K562 (cell line): Measurements from ENCODE around the gene RCSD1.

ENCODE experiments used
- ELF2 ChIP-seq: fragments of 250-450 bp; sonication (Bioruptor Pico); IDR thresholded peaks from 2 replicates; pipeline ENCODE4 v1.5.0; 2021; ENCODE audit warnings: mild to moderate bottlenecking
- HMG20B ChIP-seq: fragments of 250-450 bp; sonication (Bioruptor Pico); IDR thresholded peaks from 2 replicates; pipeline ENCODE4 v1.5.0; 2021; ENCODE audit warnings: mild to moderate bottlenecking
- MEIS2 ChIP-seq: fragments of 450-650 bp; IDR thresholded peaks from 2 replicates; pipeline ENCODE4 v1.6.1; 2014; ENCODE audit warnings: mild to moderate bottlenecking; ENCODE audit not compliant: partially characterized antibody
- MYC ChIP-seq, 2 experiments: fragments of 250-450 bp in 1 of 2; sonication (Bioruptor Pico) in 1 of 2; IDR thresholded peaks; 2 replicates each; pipeline versions ENCODE4 v1.5.1 to v1.6.1; 2012 to 2021; ENCODE audit warnings: low read depth in 2 of 2, borderline replicate concordance in 1 of 2, improper control_type of control experiment in 1 of 2, low read length in 1 of 2, mild to moderate bottlenecking in 1 of 2, moderate library complexity in 1 of 2
- NFATC3 ChIP-seq: fragments of 450-650 bp; IDR thresholded peaks from 2 replicates; pipeline ENCODE4 v1.6.1; 2017; ENCODE audit warnings: mild to moderate bottlenecking
- SMC3 ChIP-seq: conservative IDR thresholded peaks from 2 replicates; pipeline ENCODE4 v1.6.1; 2011; ENCODE audit warnings: low read depth, low read length, improper control_type of control experiment; ENCODE audit not compliant: insufficient read depth
- TAF7 ChIP-seq: fragments of 450-650 bp; IDR thresholded peaks from 2 replicates; pipeline ENCODE4 v1.6.1; 2016; ENCODE audit warnings: missing genetic modification characterization, missing compliant biosample characterization
- XRCC5 ChIP-seq: fragments of 200-400 bp; formaldehyde crosslinking; IDR thresholded peaks from 2 replicates; pipeline ENCODE4 v1.6.1; 2017; ENCODE audit warnings: low read depth, mild to moderate bottlenecking, low read length
- ZNF707 ChIP-seq: fragments of 250-450 bp; sonication (Bioruptor Pico); conservative IDR thresholded peaks from 2 replicates; pipeline ENCODE4 v1.8.0; 2022; ENCODE audit warnings: inconsistent platforms, mild to moderate bottlenecking, moderate library complexity
- TF ChIP-seq, protein P1 (sequence below): fragments of 450-650 bp; IDR thresholded peaks from 2 replicates; pipeline ENCODE4 v1.6.1; 2018; ENCODE audit not compliant: partially characterized antibody
- TF ChIP-seq, protein P2 (sequence below), 3 experiments: IDR thresholded peaks in 2 of 3; conservative IDR thresholded peaks in 1 of 3; 2 replicates each; pipeline ENCODE4 v1.5.1; 2011 to 2012; ENCODE audit warnings: low read length in 3 of 3, mild to moderate bottlenecking in 3 of 3, control low read depth in 2 of 3, improper control_type of control experiment in 1 of 3, inconsistent platforms in 1 of 3, low read depth in 1 of 3, mixed read lengths in 1 of 3, moderate library complexity in 1 of 3; ENCODE audit not compliant: insufficient read depth in 2 of 3

DNA sequence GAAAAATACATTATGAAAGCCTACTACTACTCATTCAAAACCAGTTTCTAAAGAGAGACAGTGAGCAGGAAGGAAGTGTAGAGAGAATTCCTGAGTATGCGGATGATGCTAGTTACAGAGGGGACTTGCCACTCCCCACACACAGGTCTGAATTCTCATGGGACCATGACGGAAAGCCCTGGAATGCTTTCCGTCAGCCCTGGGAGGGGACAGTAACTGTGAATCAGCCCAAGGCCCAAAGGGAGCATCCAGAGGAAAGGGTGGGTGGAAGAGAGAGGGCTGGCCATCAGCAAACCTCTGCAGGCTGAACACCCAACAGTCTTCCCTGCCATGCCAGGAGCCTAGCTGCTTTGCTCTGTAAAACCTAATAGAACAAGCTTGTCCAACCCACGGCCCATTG lies 36.4 kb downstream of the RCSD1 start:
- TF ChIP-seq, protein P1, sequence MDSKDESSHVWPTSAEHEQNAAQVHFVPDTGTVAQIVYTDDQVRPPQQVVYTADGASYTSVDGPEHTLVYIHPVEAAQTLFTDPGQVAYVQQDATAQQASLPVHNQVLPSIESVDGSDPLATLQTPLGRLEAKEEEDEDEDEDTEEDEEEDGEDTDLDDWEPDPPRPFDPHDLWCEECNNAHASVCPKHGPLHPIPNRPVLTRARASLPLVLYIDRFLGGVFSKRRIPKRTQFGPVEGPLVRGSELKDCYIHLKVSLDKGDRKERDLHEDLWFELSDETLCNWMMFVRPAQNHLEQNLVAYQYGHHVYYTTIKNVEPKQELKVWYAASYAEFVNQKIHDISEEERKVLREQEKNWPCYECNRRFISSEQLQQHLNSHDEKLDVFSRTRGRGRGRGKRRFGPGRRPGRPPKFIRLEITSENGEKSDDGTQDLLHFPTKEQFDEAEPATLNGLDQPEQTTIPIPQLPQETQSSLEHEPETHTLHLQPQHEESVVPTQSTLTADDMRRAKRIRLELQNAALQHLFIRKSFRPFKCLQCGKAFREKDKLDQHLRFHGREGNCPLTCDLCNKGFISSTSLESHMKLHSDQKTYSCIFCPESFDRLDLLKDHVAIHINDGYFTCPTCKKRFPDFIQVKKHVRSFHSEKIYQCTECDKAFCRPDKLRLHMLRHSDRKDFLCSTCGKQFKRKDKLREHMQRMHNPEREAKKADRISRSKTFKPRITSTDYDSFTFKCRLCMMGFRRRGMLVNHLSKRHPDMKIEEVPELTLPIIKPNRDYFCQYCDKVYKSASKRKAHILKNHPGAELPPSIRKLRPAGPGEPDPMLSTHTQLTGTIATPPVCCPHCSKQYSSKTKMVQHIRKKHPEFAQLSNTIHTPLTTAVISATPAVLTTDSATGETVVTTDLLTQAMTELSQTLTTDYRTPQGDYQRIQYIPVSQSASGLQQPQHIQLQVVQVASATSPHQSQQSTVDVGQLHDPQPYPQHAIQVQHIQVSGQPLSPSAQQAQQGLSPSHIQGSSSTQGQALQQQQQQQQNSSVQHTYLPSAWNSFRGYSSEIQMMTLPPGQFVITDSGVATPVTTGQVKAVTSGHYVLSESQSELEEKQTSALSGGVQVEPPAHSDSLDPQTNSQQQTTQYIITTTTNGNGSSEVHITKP, result no peak
- TF ChIP-seq NFATC3, result no peak
- TF ChIP-seq, protein P2, sequence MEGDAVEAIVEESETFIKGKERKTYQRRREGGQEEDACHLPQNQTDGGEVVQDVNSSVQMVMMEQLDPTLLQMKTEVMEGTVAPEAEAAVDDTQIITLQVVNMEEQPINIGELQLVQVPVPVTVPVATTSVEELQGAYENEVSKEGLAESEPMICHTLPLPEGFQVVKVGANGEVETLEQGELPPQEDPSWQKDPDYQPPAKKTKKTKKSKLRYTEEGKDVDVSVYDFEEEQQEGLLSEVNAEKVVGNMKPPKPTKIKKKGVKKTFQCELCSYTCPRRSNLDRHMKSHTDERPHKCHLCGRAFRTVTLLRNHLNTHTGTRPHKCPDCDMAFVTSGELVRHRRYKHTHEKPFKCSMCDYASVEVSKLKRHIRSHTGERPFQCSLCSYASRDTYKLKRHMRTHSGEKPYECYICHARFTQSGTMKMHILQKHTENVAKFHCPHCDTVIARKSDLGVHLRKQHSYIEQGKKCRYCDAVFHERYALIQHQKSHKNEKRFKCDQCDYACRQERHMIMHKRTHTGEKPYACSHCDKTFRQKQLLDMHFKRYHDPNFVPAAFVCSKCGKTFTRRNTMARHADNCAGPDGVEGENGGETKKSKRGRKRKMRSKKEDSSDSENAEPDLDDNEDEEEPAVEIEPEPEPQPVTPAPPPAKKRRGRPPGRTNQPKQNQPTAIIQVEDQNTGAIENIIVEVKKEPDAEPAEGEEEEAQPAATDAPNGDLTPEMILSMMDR (IDR thresholded peaks at IDR 0.05 in 2 of 3, conservative IDR thresholded peaks at IDR 0.05 in 1 of 3; ENCODE audit: insufficient read depth in 2 of 3, low read depth in 1 of 3, low read length in 3 of 3), result no peak
- TF ChIP-seq SMC3, result no peak
- TF ChIP-seq HMG20B, result no peak
- TF ChIP-seq XRCC5, result no peak
- no peak for TF ChIP-seq ELF2 (CRISPR knock-in tag)
- no peak for TF ChIP-seq TAF7 (tag)
- no peak for TF ChIP-seq MEIS2
- TF ChIP-seq MYC (IDR thresholded peaks at IDR 0.05; ENCODE audit: low read depth, low read length), result no peak
- TF ChIP-seq MYC (CRISPR knock-in tag; IDR thresholded peaks at IDR 0.05; ENCODE audit: borderline replicate concordance, low read depth), result no peak
- no peak for TF ChIP-seq ZNF707 (CRISPR knock-in tag)
